ENCODE results near the gene CNTNAP5.

DNA sequence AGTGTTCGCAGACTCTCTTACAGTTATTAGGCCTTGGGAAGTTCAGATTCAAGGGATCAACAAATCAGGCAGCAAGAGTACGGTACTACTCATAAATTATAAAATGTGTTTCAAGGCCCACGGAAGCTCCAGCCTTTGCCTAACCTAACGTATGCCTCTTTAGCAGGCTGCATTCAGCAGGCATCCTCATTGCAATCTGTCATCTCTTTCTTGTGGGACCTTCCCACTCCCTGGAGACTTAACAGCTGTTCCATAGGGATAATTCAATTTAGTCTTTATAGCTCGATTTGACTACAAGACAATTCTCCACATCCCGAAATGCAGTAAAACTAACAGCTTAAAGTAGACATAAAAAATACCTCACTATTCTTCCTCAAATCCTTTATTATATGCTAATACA is 453.7 kb downstream of the CNTNAP5 start:
- TF ChIP-seq, protein P1, sequence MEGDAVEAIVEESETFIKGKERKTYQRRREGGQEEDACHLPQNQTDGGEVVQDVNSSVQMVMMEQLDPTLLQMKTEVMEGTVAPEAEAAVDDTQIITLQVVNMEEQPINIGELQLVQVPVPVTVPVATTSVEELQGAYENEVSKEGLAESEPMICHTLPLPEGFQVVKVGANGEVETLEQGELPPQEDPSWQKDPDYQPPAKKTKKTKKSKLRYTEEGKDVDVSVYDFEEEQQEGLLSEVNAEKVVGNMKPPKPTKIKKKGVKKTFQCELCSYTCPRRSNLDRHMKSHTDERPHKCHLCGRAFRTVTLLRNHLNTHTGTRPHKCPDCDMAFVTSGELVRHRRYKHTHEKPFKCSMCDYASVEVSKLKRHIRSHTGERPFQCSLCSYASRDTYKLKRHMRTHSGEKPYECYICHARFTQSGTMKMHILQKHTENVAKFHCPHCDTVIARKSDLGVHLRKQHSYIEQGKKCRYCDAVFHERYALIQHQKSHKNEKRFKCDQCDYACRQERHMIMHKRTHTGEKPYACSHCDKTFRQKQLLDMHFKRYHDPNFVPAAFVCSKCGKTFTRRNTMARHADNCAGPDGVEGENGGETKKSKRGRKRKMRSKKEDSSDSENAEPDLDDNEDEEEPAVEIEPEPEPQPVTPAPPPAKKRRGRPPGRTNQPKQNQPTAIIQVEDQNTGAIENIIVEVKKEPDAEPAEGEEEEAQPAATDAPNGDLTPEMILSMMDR (conservative IDR thresholded peaks at IDR 0.05; ENCODE audit: low read depth, low read length) = no peak
- no peak for TF ChIP-seq EZH2 (IDR thresholded peaks at IDR 0.05; ENCODE audit: borderline replicate concordance, low read depth, low read length, poor library complexity, severe bottlenecking)
